ENCODE measurements around the gene SIAH3.

Gene SIAH3

DNA sequence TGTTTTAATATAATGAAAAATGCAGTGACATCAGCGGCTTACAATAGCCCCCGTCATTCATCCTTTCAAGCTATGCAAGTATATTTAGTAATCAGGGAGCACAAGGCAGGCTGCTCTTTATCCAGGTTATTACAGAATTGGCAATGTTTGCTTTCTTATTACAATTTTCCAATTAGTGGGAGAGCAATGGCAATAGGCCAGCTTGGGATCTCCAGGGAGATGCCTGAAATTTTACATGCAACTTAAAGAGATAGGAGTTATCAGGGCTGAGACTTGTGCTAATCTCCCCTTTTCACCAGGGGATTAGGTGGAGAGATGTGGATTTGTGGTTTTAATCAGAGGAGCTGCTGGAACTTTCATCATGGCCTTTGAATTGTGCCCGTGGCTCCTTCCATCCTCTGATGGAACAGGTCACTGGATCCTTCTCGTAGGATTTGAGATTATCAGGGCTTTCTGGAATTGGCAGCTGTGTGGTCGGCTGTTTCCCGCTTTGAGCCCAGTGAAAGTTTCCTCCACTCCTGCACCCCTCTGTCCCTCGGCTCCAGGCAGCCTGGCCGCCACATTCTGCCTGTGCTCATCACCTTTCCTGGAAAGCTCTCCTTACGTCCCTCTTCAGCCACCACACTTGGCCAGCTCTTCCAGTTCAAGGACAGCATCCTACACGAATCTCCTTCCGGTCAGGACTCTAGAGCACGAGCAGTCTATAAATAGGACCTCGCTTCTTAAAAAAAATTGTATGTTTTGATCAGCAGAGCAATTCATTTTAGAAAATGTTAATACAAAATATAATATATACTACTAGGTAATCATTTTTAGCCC, 102.4 kb downstream of the SIAH3 start:
- no peak overlapping the region for H3K9ac ChIP-seq (ENCODE audit: low read depth in 1 of 2, low read length in 2 of 2)
- H3K27me3 ChIP-seq (ENCODE audit: control insufficient read depth in 2 of 2, insufficient read depth in 2 of 2, low read length in 2 of 2) = no peaks in the 10 kb centered on the region
- no peak overlapping the region for H3K27ac ChIP-seq (ENCODE audit: low read depth in 2 of 2, low read length in 2 of 2)
- no peaks in the 10 kb centered on the region for H3K36me3 ChIP-seq (ENCODE audit: control insufficient read depth in 2 of 2, insufficient read depth in 2 of 2, low read length in 2 of 2)
- no peak overlapping the region for H3K4me3 ChIP-seq (ENCODE audit: low read length in 2 of 2)
- no peaks in the 10 kb centered on the region for H3K4me1 ChIP-seq (ENCODE audit: control insufficient read depth in 2 of 2, insufficient read depth in 2 of 2, low read length in 2 of 2)
- no peaks in the 10 kb centered on the region for H3K9me3 ChIP-seq (ENCODE audit: control insufficient read depth in 2 of 2, low read length in 2 of 2)

DNA sequence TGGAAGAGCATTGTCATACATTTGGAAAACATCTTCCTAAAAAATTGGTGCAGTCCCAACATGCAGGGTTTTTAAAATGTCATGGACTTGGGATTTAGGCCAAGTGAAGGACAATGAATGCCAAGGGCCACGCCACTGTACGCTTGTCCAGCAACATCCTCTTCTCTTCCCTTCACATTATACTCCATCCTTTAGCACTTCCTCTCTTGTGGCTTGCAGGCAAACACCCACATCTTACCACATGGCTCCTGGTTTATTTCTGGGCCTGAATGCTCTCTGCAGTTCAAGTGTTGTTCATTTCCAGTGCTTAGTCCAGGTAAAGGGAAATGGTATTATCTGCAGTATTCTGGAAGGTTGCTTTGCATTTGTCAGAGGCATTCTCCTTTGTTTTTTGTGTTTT, 104.5 kb downstream of the SIAH3 start:
- no peaks in the 10 kb centered on the region for H3K27me3 ChIP-seq (ENCODE audit: control insufficient read depth in 2 of 2, insufficient read depth in 2 of 2, low read length in 2 of 2)
- no peak overlapping the region for H3K27ac ChIP-seq (ENCODE audit: low read depth in 2 of 2, low read length in 2 of 2)
- no peaks in the 10 kb centered on the region for H3K4me1 ChIP-seq (ENCODE audit: control insufficient read depth in 2 of 2, insufficient read depth in 2 of 2, low read length in 2 of 2)

DNA sequence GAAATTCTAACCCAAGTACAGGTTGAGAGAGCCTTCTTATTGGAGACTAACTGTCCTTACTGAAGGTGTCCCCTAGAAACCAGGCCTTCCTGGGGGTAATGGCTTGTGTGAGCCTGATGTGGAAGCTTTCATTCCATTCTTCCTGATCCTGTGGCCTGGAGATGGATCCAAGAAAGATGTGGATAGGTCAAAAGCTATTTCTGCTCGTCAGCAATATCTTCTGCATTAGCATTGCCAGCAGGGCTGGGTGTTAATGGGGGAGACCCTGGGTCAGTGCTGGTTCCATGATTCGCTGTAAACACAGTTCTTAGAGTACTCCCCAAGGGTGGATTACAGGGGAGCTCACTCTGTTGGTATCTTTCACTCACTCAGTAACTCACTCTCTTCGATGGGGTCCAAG, 106.6 kb downstream of the SIAH3 start:
- H3K9ac ChIP-seq (ENCODE audit: low read depth in 1 of 2, low read length in 2 of 2) = no peak overlapping the region
- no peaks in the 10 kb centered on the region for H3K9me3 ChIP-seq (ENCODE audit: control insufficient read depth in 2 of 2, low read length in 2 of 2)
- no peak overlapping the region for H3K27ac ChIP-seq (ENCODE audit: low read depth in 2 of 2, low read length in 2 of 2)
- no peaks in the 10 kb centered on the region for H3K36me3 ChIP-seq (ENCODE audit: control insufficient read depth in 2 of 2, insufficient read depth in 2 of 2, low read length in 2 of 2)
- H3K27me3 ChIP-seq (ENCODE audit: control insufficient read depth in 2 of 2, insufficient read depth in 2 of 2, low read length in 2 of 2) = no peaks in the 10 kb centered on the region
- H3K4me3 ChIP-seq (ENCODE audit: low read length in 2 of 2) = no peak overlapping the region
- no peaks in the 10 kb centered on the region for H3K4me1 ChIP-seq (ENCODE audit: control insufficient read depth in 2 of 2, insufficient read depth in 2 of 2, low read length in 2 of 2)

More for the DNA sequence above, 104.5 kb downstream of the SIAH3 start:
- Histone ChIP-seq H3K4me3 (ENCODE audit: low read length in 2 of 2) (no peak overlapping the region), H3K9me3 (ENCODE audit: control insufficient read depth in 2 of 2, low read length in 2 of 2) (no peaks in the 10 kb centered on the region), H3K36me3 (ENCODE audit: control insufficient read depth in 2 of 2, insufficient read depth in 2 of 2, low read length in 2 of 2) (no peaks in the 10 kb centered on the region), H3K9ac (ENCODE audit: low read depth in 1 of 2, low read length in 2 of 2) (no peak overlapping the region)

DNA sequence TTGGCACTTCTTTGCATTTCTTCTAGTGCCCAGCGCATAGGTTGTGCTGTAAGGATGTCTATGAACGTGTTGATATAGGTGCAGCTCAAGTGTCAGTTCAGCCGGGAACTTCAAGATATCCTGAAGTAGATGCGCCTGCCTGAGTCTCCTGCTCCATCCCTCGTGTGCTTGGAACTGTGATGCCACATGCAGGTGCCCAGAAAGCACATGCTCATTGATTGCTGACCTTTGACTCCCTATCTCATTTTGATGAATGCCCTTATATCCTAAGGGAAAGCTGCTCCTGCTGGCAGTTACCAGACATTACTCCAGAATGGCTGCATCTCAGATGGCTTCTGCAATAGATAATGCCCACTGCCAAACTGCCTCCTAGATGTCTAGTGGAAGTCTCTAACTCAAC, 108.6 kb downstream of the SIAH3 start:
- Histone ChIP-seq H3K36me3 (ENCODE audit: control insufficient read depth in 2 of 2, insufficient read depth in 2 of 2, low read length in 2 of 2) (no peaks in the 10 kb centered on the region), H3K9me3 (ENCODE audit: control insufficient read depth in 2 of 2, low read length in 2 of 2) (no peaks in the 10 kb centered on the region), H3K27me3 (ENCODE audit: control insufficient read depth in 2 of 2, insufficient read depth in 2 of 2, low read length in 2 of 2) (no peaks in the 10 kb centered on the region), H3K9ac (ENCODE audit: low read depth in 1 of 2, low read length in 2 of 2) (no peak overlapping the region), H3K27ac (ENCODE audit: low read depth in 2 of 2, low read length in 2 of 2) (no peak overlapping the region), H3K4me3 (ENCODE audit: low read length in 2 of 2) (no peak overlapping the region), H3K4me1 (ENCODE audit: control insufficient read depth in 2 of 2, insufficient read depth in 2 of 2, low read length in 2 of 2) (no peaks in the 10 kb centered on the region)

- Histone ChIP-seq H3K27ac (ENCODE audit: low read depth in 2 of 2, low read length in 2 of 2) (no peak overlapping the region), H3K4me1 (ENCODE audit: control insufficient read depth in 2 of 2, insufficient read depth in 2 of 2, low read length in 2 of 2) (no peaks in the 10 kb centered on the region), H3K27me3 (ENCODE audit: control insufficient read depth in 2 of 2, insufficient read depth in 2 of 2, low read length in 2 of 2) (no peaks in the 10 kb centered on the region), H3K9ac (ENCODE audit: low read depth in 1 of 2, low read length in 2 of 2) (no peak overlapping the region), H3K4me3 (ENCODE audit: low read length in 2 of 2) (no peak overlapping the region), H3K9me3 (ENCODE audit: control insufficient read depth in 2 of 2, low read length in 2 of 2) (no peaks in the 10 kb centered on the region), H3K36me3 (ENCODE audit: control insufficient read depth in 2 of 2, insufficient read depth in 2 of 2, low read length in 2 of 2) (no peaks in the 10 kb centered on the region)
These were observed 114.0 kb downstream of the SIAH3 start for GRCh38 chr13:45737571-45738017.

- H3K36me3 ChIP-seq (ENCODE audit: control insufficient read depth in 2 of 2, insufficient read depth in 2 of 2, low read length in 2 of 2) = no peaks in the 10 kb centered on the region
- no peaks in the 10 kb centered on the region for H3K4me1 ChIP-seq (ENCODE audit: control insufficient read depth in 2 of 2, insufficient read depth in 2 of 2, low read length in 2 of 2)
- H3K9ac ChIP-seq (ENCODE audit: low read depth in 1 of 2, low read length in 2 of 2) = no peak overlapping the region
- peaks cover 0 to 2% of the 10 kb centered on the region in 2 donors for H3K27me3 ChIP-seq (ENCODE audit: control insufficient read depth in 2 of 2, insufficient read depth in 2 of 2, low read length in 2 of 2)
- H3K27ac ChIP-seq (ENCODE audit: low read depth in 2 of 2, low read length in 2 of 2) = no peak overlapping the region
- H3K9me3 ChIP-seq (ENCODE audit: control insufficient read depth in 2 of 2, low read length in 2 of 2) = no peaks in the 10 kb centered on the region
- H3K4me3 ChIP-seq (ENCODE audit: low read length in 2 of 2) = no peak overlapping the region
These were observed 118.2 kb downstream of the SIAH3 start for GRCh38 chr13:45733361-45733760.

GRCh38 chr13:45732916-45733315, 118.6 kb downstream of the SIAH3 start:
- peaks cover 0 to 2% of the 10 kb centered on the region in 2 donors for H3K27me3 ChIP-seq (ENCODE audit: control insufficient read depth in 2 of 2, insufficient read depth in 2 of 2, low read length in 2 of 2)
- no peaks in the 10 kb centered on the region for H3K4me1 ChIP-seq (ENCODE audit: control insufficient read depth in 2 of 2, insufficient read depth in 2 of 2, low read length in 2 of 2)
- H3K36me3 ChIP-seq (ENCODE audit: control insufficient read depth in 2 of 2, insufficient read depth in 2 of 2, low read length in 2 of 2) = no peaks in the 10 kb centered on the region
- no peaks in the 10 kb centered on the region for H3K9me3 ChIP-seq (ENCODE audit: control insufficient read depth in 2 of 2, low read length in 2 of 2)
- no peak overlapping the region for H3K9ac ChIP-seq (ENCODE audit: low read depth in 1 of 2, low read length in 2 of 2)
- no peak overlapping the region for H3K27ac ChIP-seq (ENCODE audit: low read depth in 2 of 2, low read length in 2 of 2)
- H3K4me3 ChIP-seq (ENCODE audit: low read length in 2 of 2) = no peak overlapping the region

DNA sequence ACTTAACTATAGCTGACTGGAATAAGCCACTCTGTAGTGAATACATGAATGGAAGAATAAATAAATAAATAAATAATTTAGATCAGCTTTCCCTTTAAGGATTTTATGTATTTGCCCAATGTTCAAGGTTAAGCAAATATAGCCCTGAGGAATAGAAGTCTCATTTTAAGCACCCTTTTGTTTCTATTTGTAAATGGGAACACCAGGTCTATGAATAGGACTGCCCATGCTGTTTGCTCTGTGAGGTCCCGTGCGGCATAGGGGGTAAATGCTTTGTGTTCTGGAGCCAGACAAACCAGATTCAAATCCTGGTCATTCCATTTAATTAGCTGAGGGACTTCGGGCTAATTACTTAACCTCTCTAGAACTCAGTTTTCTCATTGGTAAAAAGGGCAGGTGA, 120.1 kb downstream of the SIAH3 start:
- H3K9ac ChIP-seq (ENCODE audit: low read depth in 1 of 2, low read length in 2 of 2) = no peak overlapping the region
- H3K27ac ChIP-seq (ENCODE audit: low read depth in 2 of 2, low read length in 2 of 2) = no peak overlapping the region
- no peaks in the 10 kb centered on the region for H3K36me3 ChIP-seq (ENCODE audit: control insufficient read depth in 2 of 2, insufficient read depth in 2 of 2, low read length in 2 of 2)
- H3K9me3 ChIP-seq (ENCODE audit: control insufficient read depth in 2 of 2, low read length in 2 of 2) = no peaks in the 10 kb centered on the region
- H3K4me1 ChIP-seq (ENCODE audit: control insufficient read depth in 2 of 2, insufficient read depth in 2 of 2, low read length in 2 of 2) = no peaks in the 10 kb centered on the region
- H3K4me3 ChIP-seq (ENCODE audit: low read length in 2 of 2) = no peak overlapping the region
- H3K27me3 ChIP-seq (ENCODE audit: control insufficient read depth in 2 of 2, insufficient read depth in 2 of 2, low read length in 2 of 2) = peaks cover 0 to 2% of the 10 kb centered on the region in 2 donors

DNA sequence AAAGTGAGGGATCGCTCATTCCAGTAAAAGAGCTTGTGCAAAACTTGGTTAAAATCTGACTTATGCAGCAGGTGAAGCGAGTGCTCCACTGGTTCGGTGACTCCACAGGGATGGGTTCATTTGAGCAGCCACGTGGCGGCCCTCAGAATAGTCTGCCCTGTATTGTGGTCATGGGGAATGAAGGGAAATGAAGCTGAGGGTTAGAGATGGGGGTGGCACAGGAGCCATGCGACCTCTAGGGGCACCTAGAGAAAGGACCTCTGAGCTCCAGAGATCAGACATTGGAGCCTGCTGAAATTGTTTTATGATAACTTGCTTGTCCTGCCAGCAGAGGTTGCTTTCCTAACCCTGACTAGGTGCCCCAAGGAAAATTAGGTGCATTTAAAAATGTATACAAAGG, 122.8 kb downstream of the SIAH3 start:
- Histone ChIP-seq H3K4me1 (ENCODE audit: control insufficient read depth in 2 of 2, insufficient read depth in 2 of 2, low read length in 2 of 2) (no peaks in the 10 kb centered on the region), H3K36me3 (ENCODE audit: control insufficient read depth in 2 of 2, insufficient read depth in 2 of 2, low read length in 2 of 2) (no peaks in the 10 kb centered on the region), H3K27me3 (ENCODE audit: control insufficient read depth in 2 of 2, insufficient read depth in 2 of 2, low read length in 2 of 2) (peaks cover 0 to 2% of the 10 kb centered on the region in 2 donors), H3K9ac (ENCODE audit: low read depth in 1 of 2, low read length in 2 of 2) (no peak overlapping the region), H3K27ac (ENCODE audit: low read depth in 2 of 2, low read length in 2 of 2) (no peak overlapping the region), H3K9me3 (ENCODE audit: control insufficient read depth in 2 of 2, low read length in 2 of 2) (no peaks in the 10 kb centered on the region), H3K4me3 (ENCODE audit: low read length in 2 of 2) (no peak overlapping the region)
